ENCODE results near the gene NPB. TPM values are rescaled to one million over a fixed set of nuclear protein-coding genes. Genes with fewer than 3 reads are reported as not detected.

The NPB gene
- total RNA-seq, 1 donor from 2014 or later = 0.58 TPM

DNA sequence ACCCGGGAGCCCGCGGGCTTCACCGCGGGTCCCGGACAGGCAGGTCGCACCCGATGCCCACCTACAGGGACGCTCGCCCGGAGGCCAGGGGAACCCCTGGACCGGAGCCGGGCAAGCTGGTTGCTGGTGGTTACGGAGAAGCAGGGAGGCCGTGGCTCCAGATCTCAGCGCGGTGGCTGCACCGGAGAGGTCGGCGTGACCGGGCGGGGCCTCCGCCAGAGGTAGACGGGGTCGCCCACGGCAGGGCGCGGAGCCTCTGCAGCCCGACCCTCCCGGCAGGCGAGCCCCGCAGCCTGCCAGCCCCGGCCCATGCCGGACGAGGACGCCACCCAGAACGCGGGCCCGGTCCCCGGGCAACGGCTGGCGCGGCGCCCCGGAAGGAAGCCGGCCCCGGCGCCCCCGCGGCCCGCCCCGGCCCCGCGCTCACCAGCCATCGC lies 8.8 kb downstream of the NPB start:
- H3K4me3 ChIP-seq (ENCODE audit: low read depth, low read length) = peak overlapping the region; percentile 76
- TF ChIP-seq, protein P1, sequence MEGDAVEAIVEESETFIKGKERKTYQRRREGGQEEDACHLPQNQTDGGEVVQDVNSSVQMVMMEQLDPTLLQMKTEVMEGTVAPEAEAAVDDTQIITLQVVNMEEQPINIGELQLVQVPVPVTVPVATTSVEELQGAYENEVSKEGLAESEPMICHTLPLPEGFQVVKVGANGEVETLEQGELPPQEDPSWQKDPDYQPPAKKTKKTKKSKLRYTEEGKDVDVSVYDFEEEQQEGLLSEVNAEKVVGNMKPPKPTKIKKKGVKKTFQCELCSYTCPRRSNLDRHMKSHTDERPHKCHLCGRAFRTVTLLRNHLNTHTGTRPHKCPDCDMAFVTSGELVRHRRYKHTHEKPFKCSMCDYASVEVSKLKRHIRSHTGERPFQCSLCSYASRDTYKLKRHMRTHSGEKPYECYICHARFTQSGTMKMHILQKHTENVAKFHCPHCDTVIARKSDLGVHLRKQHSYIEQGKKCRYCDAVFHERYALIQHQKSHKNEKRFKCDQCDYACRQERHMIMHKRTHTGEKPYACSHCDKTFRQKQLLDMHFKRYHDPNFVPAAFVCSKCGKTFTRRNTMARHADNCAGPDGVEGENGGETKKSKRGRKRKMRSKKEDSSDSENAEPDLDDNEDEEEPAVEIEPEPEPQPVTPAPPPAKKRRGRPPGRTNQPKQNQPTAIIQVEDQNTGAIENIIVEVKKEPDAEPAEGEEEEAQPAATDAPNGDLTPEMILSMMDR (conservative IDR thresholded peaks at IDR 0.05; ENCODE audit: low read depth, low read length) = no peak
- DNase-seq (ENCODE audit: low read depth) = no peak

DNA sequence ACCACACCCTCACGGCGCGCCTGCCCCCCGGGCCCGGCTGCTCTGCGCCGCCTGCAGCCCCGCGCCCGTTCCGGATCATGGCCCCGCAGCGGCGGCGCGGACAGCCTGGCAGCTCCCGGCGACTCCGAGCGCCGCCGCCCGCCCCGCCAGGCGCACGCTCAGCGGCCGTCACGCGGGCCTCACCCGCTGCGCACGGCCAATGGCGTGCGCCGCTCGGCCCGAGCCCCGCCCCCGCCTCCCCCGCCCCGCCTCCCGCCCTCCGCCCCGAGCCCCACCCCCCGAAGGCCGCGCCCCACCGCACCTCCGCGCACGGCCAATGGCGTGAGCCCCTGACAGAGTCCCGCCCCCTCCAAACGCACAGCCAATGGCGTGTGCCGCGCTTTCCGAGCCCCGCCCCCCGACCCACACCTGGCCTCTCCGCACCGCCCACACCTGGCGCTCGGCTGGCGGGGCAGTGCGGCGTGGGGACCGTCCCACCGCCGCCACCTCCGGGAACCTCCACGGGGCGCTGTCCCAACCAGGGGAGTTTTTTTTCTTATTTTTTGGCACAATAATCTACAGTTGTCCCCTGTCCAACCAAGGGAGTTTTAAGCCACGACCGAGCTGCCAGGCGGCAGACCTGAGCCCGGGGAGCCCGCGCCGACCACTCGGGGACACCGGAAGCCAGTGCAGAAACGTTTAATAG lies 9.4 kb downstream of the NPB start, which contains the start of gene PCYT2:
Gene PCYT2 (minus strand): TSS at position 123 of the 685 bp plus-strand sequence. CDS start 44 bp downstream, at position 79.
- no peak for DNase-seq (ENCODE audit: low read depth)
- H3K4me3 ChIP-seq (ENCODE audit: low read depth, low read length) = peak within 1 kb of the TSS; percentile 76
- TF ChIP-seq, protein P1 (conservative IDR thresholded peaks at IDR 0.05; ENCODE audit: low read depth, low read length) = no peak

DNA sequence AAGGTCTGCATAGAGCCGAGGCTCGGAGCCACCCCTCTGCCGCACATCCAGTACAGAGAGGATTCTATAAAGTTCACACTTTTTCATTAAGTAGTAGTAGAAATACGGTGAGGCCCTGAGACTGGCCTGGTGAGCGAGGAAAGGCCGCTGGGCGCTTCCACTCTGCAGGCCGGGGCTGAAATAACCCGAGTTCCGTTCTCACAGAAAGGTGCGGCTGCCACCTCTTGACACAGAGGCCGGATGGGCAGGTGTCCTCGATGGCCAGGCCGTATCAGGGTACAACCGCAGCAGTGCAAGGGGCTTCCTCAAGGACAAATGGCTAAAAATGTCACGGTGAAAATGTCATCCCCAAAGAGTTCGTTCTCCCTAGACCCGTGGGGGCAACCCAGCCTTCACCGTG lies 9.9 kb downstream of the NPB start:
- H3K4me3 ChIP-seq (ENCODE audit: low read depth, low read length) = no peak overlapping the region

DNA sequence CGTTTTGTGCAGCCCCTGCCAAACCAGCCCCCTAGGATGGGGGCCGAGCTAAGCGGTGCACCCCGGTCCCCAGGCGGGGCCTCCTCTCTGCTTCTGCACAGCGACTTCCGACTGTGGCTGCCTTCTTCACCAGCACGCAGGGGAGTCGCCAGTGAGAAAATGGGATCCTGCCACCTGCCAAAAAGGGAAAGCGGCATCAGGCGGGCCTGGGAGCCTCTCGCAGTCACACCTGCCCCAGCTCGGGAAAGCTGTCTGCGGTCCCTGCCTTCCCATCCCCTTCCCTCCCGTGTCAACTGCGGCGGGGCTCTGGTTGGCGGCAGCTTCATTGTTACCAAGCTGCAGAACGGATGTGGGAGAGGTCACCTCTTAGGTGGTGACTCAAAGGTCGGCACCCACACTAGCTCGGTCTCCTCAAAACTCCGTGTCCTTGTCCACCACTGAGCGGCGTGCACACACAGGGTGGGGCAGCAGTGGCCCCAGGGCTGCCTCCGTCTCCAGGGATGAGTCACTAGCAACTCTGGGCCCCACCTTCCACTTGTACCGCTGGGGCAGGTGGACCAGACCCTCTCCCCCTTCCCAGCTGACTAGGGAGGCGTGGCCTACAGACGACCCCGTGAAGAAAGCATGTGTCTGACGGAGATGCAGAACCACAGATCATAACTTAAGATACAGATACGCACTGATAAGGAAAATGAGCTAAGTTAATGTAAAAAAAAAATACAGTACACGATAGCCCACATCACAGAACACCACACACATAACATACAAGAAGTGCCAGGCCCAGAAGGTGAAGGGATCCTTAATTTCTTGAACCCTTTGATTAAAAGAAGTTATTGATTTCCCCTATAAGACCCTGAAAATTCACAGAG lies 10.6 kb downstream of the NPB start:
- TF ChIP-seq, protein P1 (conservative IDR thresholded peaks at IDR 0.05; ENCODE audit: low read depth, low read length) = no peak
- no peak for DNase-seq (ENCODE audit: low read depth)
- no peak overlapping the region for H3K4me3 ChIP-seq (ENCODE audit: low read depth, low read length)

More for the DNA sequence above, 9.9 kb downstream of the NPB start:
- TF ChIP-seq, protein P1 (conservative IDR thresholded peaks at IDR 0.05; ENCODE audit: low read depth, low read length) = no peak
- DNase-seq (ENCODE audit: low read depth) = no peak

DNA sequence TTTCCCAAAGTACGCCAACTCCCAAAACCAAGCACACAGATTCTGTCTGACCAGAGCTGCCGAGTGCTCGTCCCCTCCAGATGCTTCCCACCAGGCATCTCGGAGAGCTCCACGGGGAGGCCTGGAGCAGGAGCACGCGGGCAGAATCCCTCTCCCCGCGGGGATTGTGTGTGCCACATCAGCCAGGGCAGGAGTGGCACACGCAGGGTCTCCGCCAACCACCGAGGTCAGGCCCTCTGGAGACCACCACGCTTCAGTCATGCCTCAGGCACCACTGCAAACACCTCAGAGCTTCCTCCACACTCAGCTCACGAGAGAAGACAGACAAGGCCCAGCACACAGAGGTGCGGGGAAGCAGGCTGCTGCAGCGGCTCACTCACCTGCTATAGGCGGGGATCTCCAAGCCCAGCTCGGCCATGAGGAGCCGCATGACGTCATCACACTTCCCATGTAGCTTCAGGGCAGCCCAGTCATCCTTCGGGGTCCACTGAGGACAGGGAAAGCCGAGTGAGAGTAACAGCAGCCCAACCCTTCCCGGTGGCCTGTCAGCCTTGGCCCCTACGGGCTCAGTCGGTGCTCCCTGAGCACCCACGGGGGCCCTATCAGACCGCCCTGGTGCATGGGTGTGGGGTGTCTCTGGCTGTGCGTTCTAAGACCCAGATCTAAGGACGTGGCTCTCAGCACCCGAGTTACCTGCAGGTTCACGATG lies 11.5 kb downstream of the NPB start:
- DNase-seq (ENCODE audit: low read depth) = no peak
- H3K4me3 ChIP-seq (ENCODE audit: low read depth, low read length) = no peak overlapping the region
- TF ChIP-seq, protein P1 (conservative IDR thresholded peaks at IDR 0.05; ENCODE audit: low read depth, low read length) = no peak

DNA sequence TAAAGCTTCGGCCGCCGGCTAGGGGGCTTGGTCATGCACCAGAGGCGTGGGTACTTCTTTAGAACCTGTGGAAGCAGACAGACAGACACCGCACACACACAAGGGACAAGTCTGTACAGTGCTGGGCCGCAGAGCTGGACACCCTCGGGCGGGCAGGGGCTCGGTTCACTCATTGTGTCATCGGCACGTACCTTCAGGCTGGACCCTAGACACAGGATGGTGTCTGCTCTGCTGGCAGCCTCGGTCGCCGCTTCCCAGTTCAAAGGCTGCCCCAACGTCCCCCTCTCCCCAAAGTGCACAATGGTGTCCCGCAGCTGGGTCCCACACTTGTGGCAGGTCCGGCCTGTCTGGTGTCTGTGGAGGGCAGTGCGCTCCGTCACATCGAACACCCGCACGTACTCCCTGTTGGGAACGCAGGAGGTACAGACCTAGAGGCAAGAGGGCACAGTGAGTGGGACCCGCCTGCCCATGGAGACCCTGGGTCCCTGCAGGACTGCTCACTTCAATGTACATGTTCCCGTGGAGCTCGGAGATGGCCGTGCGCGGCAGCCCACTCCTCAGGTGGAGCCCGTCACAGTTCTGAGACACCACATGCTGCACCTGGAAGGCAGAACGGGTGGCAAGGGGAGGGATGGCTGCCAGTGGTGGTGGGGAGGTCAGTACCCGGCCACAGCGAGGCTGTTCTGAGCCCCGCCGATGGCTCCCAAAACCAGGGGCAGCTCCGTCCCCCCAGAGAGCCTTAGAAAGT lies 12.2 kb downstream of the NPB start:
- TF ChIP-seq, protein P1 (conservative IDR thresholded peaks at IDR 0.05; ENCODE audit: low read depth, low read length) = no peak
- no peak overlapping the region for H3K4me3 ChIP-seq (ENCODE audit: low read depth, low read length)
- DNase-seq (ENCODE audit: low read depth) = no peak

All from epithelial cell of proximal tubule (primary cell).